HL-60 (cell line): ENCODE results near the gene DOK7.
"Not testable (repeated sequence)": the region's sequence is repeated elsewhere in the genome, so short reads cannot be mapped to it uniquely, and the experiment has no call there.

Experiments
- DNase-seq, 2 experiments: peaks; one replicate each; pipeline ENCODE4 v3.0.0-alpha.2; 2010 to 2020; ENCODE audit warnings: low read depth in 1 of 2, low spot score in 1 of 2
- H3K27ac ChIP-seq: fragments of 250-450 bp; sonication (Bioruptor Pico); replicated peaks from 2 replicates; pipeline ENCODE4 v1.5.1; 2020; ENCODE audit warnings: mild to moderate bottlenecking, moderate library complexity
- H3K27me3 ChIP-seq: fragments of 250-450 bp; sonication (Bioruptor Pico); 2 replicates; pipeline ENCODE4 v1.5.1; 2021; ENCODE audit warnings: mild to moderate bottlenecking, moderate library complexity; ENCODE audit not compliant: insufficient read depth, poor library complexity, severe bottlenecking
- H3K4me3 ChIP-seq: replicated peaks from 2 replicates; pipeline ENCODE4 v1.5.1; 2011; ENCODE audit warnings: mild to moderate bottlenecking, control low read depth, low read length; ENCODE audit not compliant: insufficient read depth
- GABPA ChIP-seq: IDR thresholded peaks from 2 replicates; pipeline ENCODE4 v1.6.1; 2012; ENCODE audit warnings: low read depth
- POLR2AphosphoS5 ChIP-seq: IDR thresholded peaks from 2 replicates; pipeline ENCODE4 v1.6.1; 2012; ENCODE audit warnings: low read depth
- SPI1 ChIP-seq: IDR thresholded peaks from 2 replicates; pipeline ENCODE4 v1.6.1; 2012; ENCODE audit warnings: low read depth, mild to moderate bottlenecking, borderline replicate concordance
- TF ChIP-seq, protein P1 (sequence below): IDR thresholded peaks from 2 replicates; pipeline ENCODE4 v1.6.1; 2012; ENCODE audit warnings: low read depth; ENCODE audit not compliant: insufficient replicate concordance
- TF ChIP-seq, protein P2 (sequence below): IDR thresholded peaks from one replicate; pipeline ENCODE4 v1.5.1; 2011; ENCODE audit warnings: low read length, control low read depth, inconsistent platforms; ENCODE audit not compliant: insufficient read depth

The DOK7 gene

DNA sequence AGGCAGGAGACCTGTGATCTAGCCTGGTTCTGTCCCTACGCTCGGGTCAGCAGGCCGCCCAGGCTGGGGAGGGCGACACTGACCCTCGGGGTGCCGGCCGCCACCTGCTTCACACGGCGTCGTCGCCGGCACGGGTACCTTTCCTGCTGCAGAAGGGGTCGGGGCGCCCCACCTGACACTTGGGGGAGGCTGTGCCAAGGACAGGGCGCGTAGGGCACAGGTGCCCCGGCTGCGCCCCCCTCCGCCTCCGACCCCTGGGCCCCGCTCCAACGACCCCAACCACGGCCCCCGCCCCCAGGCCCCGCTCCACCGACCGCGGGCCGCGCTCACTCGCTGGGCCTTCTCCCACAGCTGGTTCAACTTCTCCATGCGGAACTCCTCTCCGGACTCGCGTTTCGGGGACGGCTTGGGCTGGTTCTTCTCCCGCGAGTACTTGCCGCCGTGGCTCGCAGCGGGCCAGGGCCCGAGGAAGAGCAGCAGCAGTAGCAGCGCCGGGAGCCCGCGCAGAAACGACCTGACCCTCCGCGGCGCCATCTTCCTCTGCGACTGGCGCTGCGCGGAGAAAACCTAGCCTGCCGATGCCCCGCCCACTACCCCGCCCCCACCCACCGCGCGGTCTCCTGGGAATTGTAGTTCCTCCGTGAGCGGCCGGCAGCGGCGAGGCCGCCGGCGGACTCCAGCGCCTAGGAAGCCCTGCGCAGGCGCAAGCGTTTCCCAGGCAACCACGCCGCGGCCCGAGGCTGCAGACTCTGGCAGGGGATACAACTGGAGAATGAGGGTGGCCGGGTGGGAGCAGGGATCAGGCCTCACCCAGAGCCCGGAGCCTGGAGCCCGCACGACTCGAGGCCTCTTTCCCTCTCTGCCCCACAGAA lies 69.0 kb downstream of the DOK7 start, which contains the start of gene LRPAP1:
Gene LRPAP1, minus strand, starts transcription at position 544 of the 872 bp plus-strand sequence. Its CDS starts 10 bp downstream, at position 534.
- H3K4me3 ChIP-seq, result peak within 1 kb of the TSS; percentile 92
- peak within 1 kb of the TSS; percentile 67 for H3K27ac ChIP-seq
- TF ChIP-seq GABPA, result no peak
- peak; percentile 82; the same call in 1 of the 2 replicates for TF ChIP-seq POLR2AphosphoS5
- TF ChIP-seq, protein P1, sequence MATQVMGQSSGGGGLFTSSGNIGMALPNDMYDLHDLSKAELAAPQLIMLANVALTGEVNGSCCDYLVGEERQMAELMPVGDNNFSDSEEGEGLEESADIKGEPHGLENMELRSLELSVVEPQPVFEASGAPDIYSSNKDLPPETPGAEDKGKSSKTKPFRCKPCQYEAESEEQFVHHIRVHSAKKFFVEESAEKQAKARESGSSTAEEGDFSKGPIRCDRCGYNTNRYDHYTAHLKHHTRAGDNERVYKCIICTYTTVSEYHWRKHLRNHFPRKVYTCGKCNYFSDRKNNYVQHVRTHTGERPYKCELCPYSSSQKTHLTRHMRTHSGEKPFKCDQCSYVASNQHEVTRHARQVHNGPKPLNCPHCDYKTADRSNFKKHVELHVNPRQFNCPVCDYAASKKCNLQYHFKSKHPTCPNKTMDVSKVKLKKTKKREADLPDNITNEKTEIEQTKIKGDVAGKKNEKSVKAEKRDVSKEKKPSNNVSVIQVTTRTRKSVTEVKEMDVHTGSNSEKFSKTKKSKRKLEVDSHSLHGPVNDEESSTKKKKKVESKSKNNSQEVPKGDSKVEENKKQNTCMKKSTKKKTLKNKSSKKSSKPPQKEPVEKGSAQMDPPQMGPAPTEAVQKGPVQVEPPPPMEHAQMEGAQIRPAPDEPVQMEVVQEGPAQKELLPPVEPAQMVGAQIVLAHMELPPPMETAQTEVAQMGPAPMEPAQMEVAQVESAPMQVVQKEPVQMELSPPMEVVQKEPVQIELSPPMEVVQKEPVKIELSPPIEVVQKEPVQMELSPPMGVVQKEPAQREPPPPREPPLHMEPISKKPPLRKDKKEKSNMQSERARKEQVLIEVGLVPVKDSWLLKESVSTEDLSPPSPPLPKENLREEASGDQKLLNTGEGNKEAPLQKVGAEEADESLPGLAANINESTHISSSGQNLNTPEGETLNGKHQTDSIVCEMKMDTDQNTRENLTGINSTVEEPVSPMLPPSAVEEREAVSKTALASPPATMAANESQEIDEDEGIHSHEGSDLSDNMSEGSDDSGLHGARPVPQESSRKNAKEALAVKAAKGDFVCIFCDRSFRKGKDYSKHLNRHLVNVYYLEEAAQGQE, result peak; percentile 43
- peak; percentile 79 to 87 for DNase-seq
- no peaks in the 10 kb centered on the region for H3K27me3 ChIP-seq

DNA sequence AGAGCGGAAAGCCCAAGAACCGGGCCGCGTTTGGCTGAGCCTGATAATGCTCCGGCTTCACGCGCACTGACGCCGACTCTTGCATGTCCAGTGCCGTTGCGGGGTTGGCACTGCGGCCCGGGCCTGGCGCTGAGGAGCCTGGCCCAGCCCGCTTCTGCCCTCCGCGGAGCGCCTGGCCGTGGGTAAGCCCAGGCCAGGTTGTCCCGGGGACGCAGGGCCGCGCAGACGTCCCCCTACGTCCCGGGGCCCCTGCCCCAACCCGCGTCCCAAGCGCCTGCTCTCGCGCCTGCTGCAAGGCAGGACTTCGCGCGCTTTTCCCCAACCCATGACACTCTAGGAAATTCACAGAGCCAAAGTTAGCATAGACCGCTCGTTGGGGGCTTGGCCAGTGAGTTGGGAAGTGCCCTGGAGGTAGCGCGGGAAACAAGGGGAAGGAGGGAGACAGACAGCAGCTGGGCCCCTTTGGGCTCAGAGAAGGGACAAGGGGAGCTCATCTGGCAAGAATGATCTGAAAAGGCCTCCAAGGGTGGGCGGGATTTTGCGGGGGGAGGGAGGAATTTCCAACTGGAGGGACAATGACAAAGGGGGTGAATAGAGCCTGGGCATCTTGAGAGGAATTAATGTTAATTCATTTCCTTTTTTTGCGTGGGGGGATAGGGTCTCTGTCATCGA lies 69.8 kb downstream of the DOK7 start:
- DNase-seq, result no peak
- Histone ChIP-seq H3K4me3 (peak overlapping the region; percentile 92), H3K27me3 (no peaks in the 10 kb centered on the region), H3K27ac (no peak overlapping the region)
- TF ChIP-seq, protein P1, result no peak
- TF ChIP-seq GABPA (no peak), SPI1 (no peak), POLR2AphosphoS5 (no peak)
- TF ChIP-seq, protein P2, sequence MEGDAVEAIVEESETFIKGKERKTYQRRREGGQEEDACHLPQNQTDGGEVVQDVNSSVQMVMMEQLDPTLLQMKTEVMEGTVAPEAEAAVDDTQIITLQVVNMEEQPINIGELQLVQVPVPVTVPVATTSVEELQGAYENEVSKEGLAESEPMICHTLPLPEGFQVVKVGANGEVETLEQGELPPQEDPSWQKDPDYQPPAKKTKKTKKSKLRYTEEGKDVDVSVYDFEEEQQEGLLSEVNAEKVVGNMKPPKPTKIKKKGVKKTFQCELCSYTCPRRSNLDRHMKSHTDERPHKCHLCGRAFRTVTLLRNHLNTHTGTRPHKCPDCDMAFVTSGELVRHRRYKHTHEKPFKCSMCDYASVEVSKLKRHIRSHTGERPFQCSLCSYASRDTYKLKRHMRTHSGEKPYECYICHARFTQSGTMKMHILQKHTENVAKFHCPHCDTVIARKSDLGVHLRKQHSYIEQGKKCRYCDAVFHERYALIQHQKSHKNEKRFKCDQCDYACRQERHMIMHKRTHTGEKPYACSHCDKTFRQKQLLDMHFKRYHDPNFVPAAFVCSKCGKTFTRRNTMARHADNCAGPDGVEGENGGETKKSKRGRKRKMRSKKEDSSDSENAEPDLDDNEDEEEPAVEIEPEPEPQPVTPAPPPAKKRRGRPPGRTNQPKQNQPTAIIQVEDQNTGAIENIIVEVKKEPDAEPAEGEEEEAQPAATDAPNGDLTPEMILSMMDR, result no peak

DNA sequence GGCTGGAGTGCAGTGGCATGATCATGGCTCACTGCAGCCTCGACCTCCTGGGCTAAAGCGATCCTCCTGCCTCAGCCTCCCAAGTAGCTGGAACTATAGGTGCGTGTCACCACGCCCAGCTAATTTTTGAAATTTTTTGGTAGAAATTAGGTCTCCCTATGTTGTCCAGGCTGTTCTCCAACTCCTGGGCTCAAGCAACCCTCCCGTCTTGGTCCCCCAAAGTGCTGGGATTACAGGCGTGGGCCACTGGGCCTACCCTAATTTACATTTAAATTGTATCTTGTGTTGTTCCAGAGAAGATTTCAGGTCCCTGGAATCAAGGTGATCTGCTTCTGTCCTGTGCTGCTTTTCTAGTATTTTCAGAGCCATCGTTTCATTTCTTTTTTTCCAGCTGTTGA lies 70.3 kb downstream of the DOK7 start:
- no peaks in the 10 kb centered on the region for H3K27me3 ChIP-seq
- no peak for TF ChIP-seq POLR2AphosphoS5
- TF ChIP-seq, protein P1, result no peak
- no peak for TF ChIP-seq SPI1
- no peak for TF ChIP-seq GABPA
- TF ChIP-seq, protein P2, result no peak
- H3K27ac ChIP-seq, result no peak overlapping the region
- no peak for DNase-seq
- H3K4me3 ChIP-seq, result no peak overlapping the region

DNA sequence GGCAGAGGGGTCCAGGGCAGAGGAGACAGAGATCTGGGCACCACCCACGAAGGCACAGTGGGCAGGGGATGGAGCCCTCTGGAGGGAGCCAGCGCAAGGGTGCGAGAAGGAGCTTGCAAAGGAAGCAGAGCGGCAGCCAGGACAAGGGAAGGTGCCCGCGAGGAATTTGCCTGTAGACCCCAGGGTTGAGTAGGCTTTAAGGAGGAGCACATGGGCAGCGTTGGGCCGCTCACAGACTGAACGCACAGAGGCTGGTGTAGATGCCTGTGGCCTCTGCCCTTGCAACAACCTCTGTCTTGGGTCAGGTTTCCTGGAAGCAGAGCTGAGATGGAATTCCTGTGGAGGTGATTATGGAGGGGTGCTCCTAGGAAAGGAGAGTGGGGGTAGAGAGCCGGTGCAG lies 72.7 kb downstream of the DOK7 start:
- H3K27ac ChIP-seq, H3K27me3 ChIP-seq, H3K4me3 ChIP-seq, DNase-seq: not testable (repeated sequence)

DNA sequence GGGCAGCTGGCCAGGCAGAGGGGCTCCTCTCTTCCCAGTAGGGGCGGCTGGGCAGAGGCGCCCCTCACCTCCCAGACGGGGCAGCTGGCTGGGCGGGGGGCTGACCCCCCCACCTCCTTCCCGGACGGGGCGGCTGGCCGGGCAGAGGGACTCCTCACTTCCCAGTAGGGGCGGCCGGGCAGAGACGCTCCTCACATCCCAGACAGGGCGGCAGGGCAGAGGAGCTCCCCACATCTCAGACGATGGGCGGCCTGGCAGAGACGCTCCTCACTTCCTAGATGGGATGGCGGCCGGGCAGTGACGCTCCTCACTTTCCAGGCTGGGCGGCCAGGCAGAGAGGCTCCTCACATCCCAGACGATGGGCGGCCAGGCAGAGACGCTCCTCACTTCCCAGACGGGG lies 75.8 kb downstream of the DOK7 start:
- DNase-seq, H3K27ac ChIP-seq, H3K4me3 ChIP-seq, H3K27me3 ChIP-seq: not testable (repeated sequence)

DNA sequence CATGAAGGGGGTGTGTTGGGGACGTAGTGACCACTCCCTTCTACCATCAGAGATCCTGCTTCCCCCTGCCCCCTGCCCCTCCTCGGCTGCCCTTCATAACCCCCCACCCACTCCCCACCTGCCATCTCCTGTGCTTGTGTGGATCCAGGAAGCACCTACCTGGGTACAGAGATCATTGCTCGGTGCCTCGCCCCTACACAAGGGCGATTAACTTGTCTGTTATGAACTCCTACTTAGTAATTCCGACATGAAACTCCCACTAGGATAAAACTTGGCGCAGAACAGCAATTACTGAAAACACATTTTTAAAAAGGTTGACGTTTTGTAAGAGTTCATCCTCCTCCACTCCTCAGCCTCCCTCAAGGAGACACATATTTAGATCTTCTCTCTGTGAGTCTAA lies 80.3 kb downstream of the DOK7 start:
- DNase-seq, H3K27ac ChIP-seq, H3K27me3 ChIP-seq, H3K4me3 ChIP-seq: not testable (repeated sequence)
